Sigmoid colon (tissue), 3 donors: Measurements from ENCODE around the gene RFPL4A.

Source experiments
- CTCF ChIP-seq, 4 experiments: fragments of 450-650 bp in 3 of 4; fragments of 200-600 bp in 1 of 4; IDR thresholded peaks; one replicate each; pipeline ENCODE4 v1.5.1; 2016 to 2019; ENCODE audit warnings: antibody characterized with exemption in 4 of 4, mild to moderate bottlenecking in 3 of 4, moderate library complexity in 2 of 4
- POLR2A ChIP-seq, 2 donors: fragments of 450-650 bp; IDR thresholded peaks; one replicate each; pipeline ENCODE4 v1.6.1; 2016; ENCODE audit warnings: antibody characterized with exemption in 2 of 2, mild to moderate bottlenecking in 2 of 2, moderate library complexity in 2 of 2

GRCh38 chr19:55750715-55751114 lies 8.2 kb upstream of the RFPL4A start:
- TF ChIP-seq CTCF (IDR thresholded peaks at IDR 0.05), result no peak
- no peak for TF ChIP-seq POLR2A (IDR thresholded peaks at IDR 0.05)
